ENCODE measurements around the gene CSAG1.
"Not testable (repeated sequence)": the region's sequence is repeated elsewhere in the genome, so short reads cannot be mapped to it uniquely, and the experiment has no call there.

CSAG1 gene

DNA sequence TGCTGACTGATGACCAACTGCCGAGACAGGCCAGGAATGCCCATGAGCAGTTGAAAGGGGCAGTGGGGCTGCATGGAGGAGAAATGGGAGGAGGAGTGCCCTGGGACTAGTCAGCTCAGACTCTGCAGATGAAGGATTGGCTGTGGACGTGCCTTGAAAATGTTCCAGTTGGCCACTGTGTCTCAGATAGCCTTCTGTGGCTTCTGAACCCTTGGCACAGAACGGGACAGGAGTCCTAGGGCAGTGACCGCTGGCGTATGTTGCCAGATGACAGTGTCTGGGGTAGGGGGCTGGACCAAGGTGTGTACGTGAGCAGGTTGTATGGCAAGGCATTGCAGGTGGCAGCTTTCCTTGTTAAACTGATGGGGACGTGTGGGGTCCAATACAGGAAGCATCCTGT lies 27.0 kb downstream of the CSAG1 start:
- H3K4me3 ChIP-seq (ENCODE audit: insufficient read depth, low read length, poor library complexity, severe bottlenecking); H3K79me2 ChIP-seq (ENCODE audit: insufficient read depth, low read length); H3K4me2 ChIP-seq (ENCODE audit: low read depth, low read length, poor library complexity, severe bottlenecking); H3K27ac ChIP-seq (ENCODE audit: low read depth, low read length); H3K9ac ChIP-seq (ENCODE audit: low read length); H3F3A ChIP-seq (ENCODE audit: insufficient read depth); H3K9me3 ChIP-seq (ENCODE audit: insufficient read depth, low read length); H3K9me2 ChIP-seq (replicated peaks; ENCODE audit: insufficient read depth, low read length); H2AFZ ChIP-seq (ENCODE audit: low read depth, low read length, severe bottlenecking); H4K20me1 ChIP-seq (ENCODE audit: low read depth, low read length); H3K36me3 ChIP-seq (ENCODE audit: low read length); H3K27me3 ChIP-seq (ENCODE audit: low read length): not testable (repeated sequence)

DNA sequence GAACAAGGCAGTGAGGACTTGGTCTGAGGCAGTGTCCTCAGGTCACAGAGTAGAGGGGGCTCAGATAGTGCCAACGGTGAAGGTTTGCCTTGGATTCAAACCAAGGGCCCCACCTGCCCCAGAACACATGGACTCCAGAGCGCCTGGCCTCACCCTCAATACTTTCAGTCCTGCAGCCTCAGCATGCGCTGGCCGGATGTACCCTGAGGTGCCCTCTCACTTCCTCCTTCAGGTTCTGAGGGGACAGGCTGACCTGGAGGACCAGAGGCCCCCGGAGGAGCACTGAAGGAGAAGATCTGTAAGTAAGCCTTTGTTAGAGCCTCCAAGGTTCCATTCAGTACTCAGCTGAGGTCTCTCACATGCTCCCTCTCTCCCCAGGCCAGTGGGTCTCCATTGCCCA lies 33.1 kb downstream of the CSAG1 start:
- H3K9me3 ChIP-seq (ENCODE audit: insufficient read depth, low read length); H3K4me2 ChIP-seq (ENCODE audit: low read depth, low read length, poor library complexity, severe bottlenecking); H3K4me3 ChIP-seq (ENCODE audit: insufficient read depth, low read length, poor library complexity, severe bottlenecking); H3K27me3 ChIP-seq (ENCODE audit: low read length); H3K36me3 ChIP-seq (ENCODE audit: low read length); H3K79me2 ChIP-seq (ENCODE audit: insufficient read depth, low read length); H2AFZ ChIP-seq (ENCODE audit: low read depth, low read length, severe bottlenecking); H3K9me2 ChIP-seq (replicated peaks; ENCODE audit: insufficient read depth, low read length); H3K27ac ChIP-seq (ENCODE audit: low read depth, low read length); H4K20me1 ChIP-seq (ENCODE audit: low read depth, low read length); H3F3A ChIP-seq (ENCODE audit: insufficient read depth); H3K9ac ChIP-seq (ENCODE audit: low read length): not testable (repeated sequence)

DNA sequence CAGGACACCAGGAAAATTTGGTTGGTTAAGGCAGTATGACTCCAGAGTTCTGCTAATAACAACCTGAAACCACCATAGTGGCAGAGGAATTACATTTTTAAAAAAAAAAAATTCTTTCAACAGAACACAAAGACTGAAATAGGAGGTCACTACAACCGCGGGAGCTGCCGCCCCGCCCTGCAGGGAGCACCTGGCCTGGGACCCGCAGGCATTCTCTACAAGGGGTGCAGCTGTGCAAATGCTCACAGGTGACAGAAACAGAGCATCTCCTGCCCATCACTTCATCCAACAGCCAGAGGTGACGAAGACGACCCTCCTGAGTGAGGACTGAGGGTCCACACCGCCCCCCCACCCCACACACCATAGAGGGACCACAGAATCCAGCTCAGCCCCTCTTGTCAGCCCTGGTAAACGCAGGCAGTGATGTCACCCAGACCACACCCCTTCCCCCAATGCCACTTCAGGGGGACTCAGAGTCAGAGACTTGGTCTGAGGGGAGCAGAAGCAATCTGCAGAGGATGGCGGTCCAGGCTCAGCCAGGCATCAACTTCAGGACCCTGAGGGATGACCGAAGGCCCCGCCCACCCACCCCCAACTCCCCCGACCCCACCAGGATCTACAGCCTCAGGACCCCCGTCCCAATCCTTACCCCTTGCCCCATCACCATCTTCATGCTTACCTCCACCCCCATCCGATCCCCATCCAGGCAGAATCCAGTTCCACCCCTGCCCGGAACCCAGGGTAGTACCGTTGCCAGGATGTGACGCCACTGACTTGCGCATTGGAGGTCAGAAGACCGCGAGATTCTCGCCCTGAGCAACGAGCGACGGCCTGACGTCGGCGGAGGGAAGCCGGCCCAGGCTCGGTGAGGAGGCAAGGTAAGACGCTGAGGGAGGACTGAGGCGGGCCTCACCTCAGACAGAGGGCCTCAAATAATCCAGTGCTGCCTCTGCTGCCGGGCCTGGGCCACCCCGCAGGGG lies 35.3 kb downstream of the CSAG1 start, which contains the start of gene MAGEA3:
TSS of gene MAGEA3 (plus strand) at position 843 of the 980 bp plus-strand sequence. CDS start 2,039 bp downstream, outside the sequence.
- H2AFZ ChIP-seq (ENCODE audit: low read depth, low read length, severe bottlenecking); H3K9me3 ChIP-seq (ENCODE audit: insufficient read depth, low read length); H4K20me1 ChIP-seq (ENCODE audit: low read depth, low read length); H3K79me2 ChIP-seq (ENCODE audit: insufficient read depth, low read length); H3K4me2 ChIP-seq (ENCODE audit: low read depth, low read length, poor library complexity, severe bottlenecking); H3K27me3 ChIP-seq (ENCODE audit: low read length); H3K9ac ChIP-seq (ENCODE audit: low read length); H3K4me3 ChIP-seq (ENCODE audit: insufficient read depth, low read length, poor library complexity, severe bottlenecking); H3F3A ChIP-seq (ENCODE audit: insufficient read depth); H3K36me3 ChIP-seq (ENCODE audit: low read length); H3K9me2 ChIP-seq (replicated peaks; ENCODE audit: insufficient read depth, low read length); H3K27ac ChIP-seq (ENCODE audit: low read depth, low read length): not testable (repeated sequence)

DNA sequence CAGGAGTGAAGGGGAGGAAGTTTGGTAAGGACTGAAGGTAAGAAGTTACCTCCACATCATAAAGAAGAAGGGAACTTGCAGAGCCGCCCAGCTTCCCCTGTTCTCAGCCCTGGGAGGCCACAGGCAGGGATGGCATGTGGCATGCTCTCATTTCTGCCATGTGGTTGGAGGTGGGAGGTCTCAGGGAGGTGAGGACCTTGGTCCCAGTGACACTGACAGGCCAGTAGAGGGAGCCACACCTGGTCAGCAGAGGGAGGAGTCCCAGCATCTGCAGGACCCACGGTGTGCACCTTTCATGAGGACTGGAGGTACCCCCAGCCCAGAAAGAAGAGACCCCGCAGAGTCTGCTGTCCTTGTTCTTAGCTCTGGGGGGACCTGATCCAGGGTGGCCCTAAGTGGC lies 52.5 kb downstream of the CSAG1 start:
- not testable (repeated sequence) for H3K27ac ChIP-seq (ENCODE audit: low read depth, low read length); H3K27me3 ChIP-seq (ENCODE audit: low read length); H3K9ac ChIP-seq (ENCODE audit: low read length); H3K4me3 ChIP-seq (ENCODE audit: insufficient read depth, low read length, poor library complexity, severe bottlenecking); H3F3A ChIP-seq (ENCODE audit: insufficient read depth); H4K20me1 ChIP-seq (ENCODE audit: low read depth, low read length); H3K79me2 ChIP-seq (ENCODE audit: insufficient read depth, low read length); H3K9me2 ChIP-seq (replicated peaks; ENCODE audit: insufficient read depth, low read length); H3K4me2 ChIP-seq (ENCODE audit: low read depth, low read length, poor library complexity, severe bottlenecking); H3K9me3 ChIP-seq (ENCODE audit: insufficient read depth, low read length); H3K36me3 ChIP-seq (ENCODE audit: low read length); H2AFZ ChIP-seq (ENCODE audit: low read depth, low read length, severe bottlenecking)

Data from SU-DHL-6 (cell line).